ENCODE data around the gene THAP2. TPM values are rescaled to one million over a fixed set of nuclear protein-coding genes. Genes with fewer than 3 reads are reported as not detected.
A peak's percentile ranks its signal among the peaks of the same experiment; 100 is the strongest.

Gene THAP2
- total and polyA plus RNA-seq, 7 donors, result 3.1 to 5.5 (median 4.2) TPM

DNA sequence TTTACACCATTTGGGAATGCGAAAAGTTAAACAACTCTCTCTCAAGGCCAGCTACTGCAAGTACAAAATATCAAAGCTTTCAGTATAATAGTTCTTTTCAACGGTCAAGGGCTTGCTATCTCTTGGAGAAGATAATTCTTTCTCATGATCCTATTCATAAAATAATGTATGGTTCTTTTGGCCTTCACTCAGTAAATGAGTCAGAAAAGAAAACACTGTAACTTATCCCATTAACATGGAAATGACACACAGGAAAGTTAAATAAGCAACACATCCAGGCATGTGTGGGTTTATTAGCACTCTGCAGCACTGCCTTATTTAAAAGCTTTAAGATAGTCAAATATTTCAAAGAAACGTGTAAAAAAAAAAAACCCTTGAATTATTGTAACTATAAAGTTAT lies 37.3 kb upstream of the THAP2 start:
- DNase-seq, result no peak
- peaks cover 0 to 4% (median 0%) of the 10 kb centered on the region in 4 donors for H3K4me1 ChIP-seq
- peaks cover 0 to 100% (median 48%) of the 10 kb centered on the region in 4 donors for H3K36me3 ChIP-seq
- no peak for TF ChIP-seq EP300 (IDR thresholded peaks at IDR 0.05)
- no peak for TF ChIP-seq POLR2A (IDR thresholded peaks at IDR 0.05)
- no peak overlapping the region for H3K4me3 ChIP-seq
- H3K9me3 ChIP-seq, result no peaks in the 10 kb centered on the region
- WGBS, 2 donors, result 18 to 58% methylated on average over 3 of the region's 3 CpGs
- no peaks in the 10 kb centered on the region for H3K27me3 ChIP-seq
- intact Hi-C loops (cut with DNase I), result loop anchor here (5.0 kb wide), 1 partner anchor 36 kb away; the partner anchor contains the start of genes THAP2 and ZFC3H1
- no peak overlapping the region for H3K27ac ChIP-seq

DNA sequence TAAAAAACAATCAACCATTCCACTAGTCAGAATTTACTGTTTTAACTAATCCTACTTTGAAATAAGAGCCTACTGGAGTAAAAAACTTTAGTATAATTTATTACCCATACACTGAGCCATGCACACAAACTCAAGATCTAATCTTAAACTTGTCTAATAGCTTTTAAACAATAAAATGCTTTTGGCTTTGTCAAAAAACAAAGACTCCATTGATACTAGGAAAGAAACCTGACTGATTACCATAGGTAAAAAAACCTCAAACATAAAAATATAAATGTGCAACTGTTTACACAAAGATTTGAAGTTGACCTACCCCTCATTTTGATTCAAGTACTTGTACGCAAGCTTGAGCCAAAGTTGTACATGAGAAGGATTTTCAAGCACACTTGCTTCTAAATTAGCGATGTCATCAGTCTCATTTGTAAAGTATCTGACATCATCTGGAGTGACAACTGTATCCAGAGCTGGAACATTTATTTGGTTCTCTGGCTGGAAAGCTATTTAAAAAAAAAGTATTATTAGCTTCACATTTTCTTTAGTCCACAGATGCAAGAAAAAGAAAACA lies 36.6 kb upstream of the THAP2 start:
- peaks cover 4 to 100% (median 48%) of the 10 kb centered on the region in 4 donors for H3K36me3 ChIP-seq

DNA sequence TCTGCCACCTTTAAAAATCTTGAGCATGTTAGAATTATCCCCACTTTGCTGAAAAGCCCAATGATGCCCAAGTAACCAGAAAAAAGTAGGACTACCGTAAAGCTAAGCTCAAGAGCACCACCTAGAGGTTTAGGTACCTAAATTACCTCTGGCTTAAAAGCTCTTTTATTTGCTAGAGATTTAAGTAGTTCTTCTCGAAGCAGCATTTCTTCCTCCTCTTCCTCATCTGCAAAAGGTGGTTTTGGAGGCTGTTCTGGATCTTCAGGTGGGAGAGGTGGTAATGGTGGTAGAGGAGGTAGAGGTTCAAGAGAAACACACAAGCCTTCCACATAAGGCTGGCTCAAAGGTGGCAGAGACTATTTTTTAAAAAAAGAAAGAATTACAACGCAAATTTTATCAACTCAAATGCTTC lies 27.4 kb upstream of the THAP2 start:
- H3K9me3 ChIP-seq, result no peaks in the 10 kb centered on the region
- no peak overlapping the region for H3K4me3 ChIP-seq
- intact Hi-C loops (cut with DNase I), result loop anchor here (5.0 kb wide), 1 partner anchor 219 kb away; no protein-coding TSS in a partner anchor
- no peaks in the 10 kb centered on the region for H3K4me1 ChIP-seq
- TF ChIP-seq POLR2AphosphoS5 (IDR thresholded peaks at IDR 0.05) (no peak), POLR2A (IDR thresholded peaks at IDR 0.05) (no peak), EP300 (IDR thresholded peaks at IDR 0.05) (no peak)
- TF ChIP-seq, protein P1, sequence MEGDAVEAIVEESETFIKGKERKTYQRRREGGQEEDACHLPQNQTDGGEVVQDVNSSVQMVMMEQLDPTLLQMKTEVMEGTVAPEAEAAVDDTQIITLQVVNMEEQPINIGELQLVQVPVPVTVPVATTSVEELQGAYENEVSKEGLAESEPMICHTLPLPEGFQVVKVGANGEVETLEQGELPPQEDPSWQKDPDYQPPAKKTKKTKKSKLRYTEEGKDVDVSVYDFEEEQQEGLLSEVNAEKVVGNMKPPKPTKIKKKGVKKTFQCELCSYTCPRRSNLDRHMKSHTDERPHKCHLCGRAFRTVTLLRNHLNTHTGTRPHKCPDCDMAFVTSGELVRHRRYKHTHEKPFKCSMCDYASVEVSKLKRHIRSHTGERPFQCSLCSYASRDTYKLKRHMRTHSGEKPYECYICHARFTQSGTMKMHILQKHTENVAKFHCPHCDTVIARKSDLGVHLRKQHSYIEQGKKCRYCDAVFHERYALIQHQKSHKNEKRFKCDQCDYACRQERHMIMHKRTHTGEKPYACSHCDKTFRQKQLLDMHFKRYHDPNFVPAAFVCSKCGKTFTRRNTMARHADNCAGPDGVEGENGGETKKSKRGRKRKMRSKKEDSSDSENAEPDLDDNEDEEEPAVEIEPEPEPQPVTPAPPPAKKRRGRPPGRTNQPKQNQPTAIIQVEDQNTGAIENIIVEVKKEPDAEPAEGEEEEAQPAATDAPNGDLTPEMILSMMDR (IDR thresholded peaks at IDR 0.05), result peak in 3 of 4 experiments; percentile 35 to 66 (median 51)
- peaks cover 4 to 94% (median 42%) of the 10 kb centered on the region in 4 donors for H3K36me3 ChIP-seq
- no peak for DNase-seq
- H3K27me3 ChIP-seq, result no peaks in the 10 kb centered on the region
- H3K27ac ChIP-seq, result no peak overlapping the region
- 23 to 34% methylated on average over 3 of the region's 3 CpGs for WGBS, 2 donors

More for the DNA sequence above, 36.6 kb upstream of the THAP2 start:
- no peak overlapping the region for H3K27ac ChIP-seq
- H3K4me1 ChIP-seq, result peaks cover 0 to 4% (median 0%) of the 10 kb centered on the region in 4 donors
- H3K27me3 ChIP-seq, result no peaks in the 10 kb centered on the region
- 28 to 73% methylated on average over 2 of the region's 2 CpGs for WGBS, 2 donors
- intact Hi-C loops (cut with DNase I), result loop anchor here (5.0 kb wide), 1 partner anchor 35 kb away; the partner anchor contains the start of genes THAP2 and ZFC3H1
- no peak for DNase-seq
- H3K9me3 ChIP-seq, result no peaks in the 10 kb centered on the region
- TF ChIP-seq, protein P1 (IDR thresholded peaks at IDR 0.05), result no peak
- TF ChIP-seq POLR2A (IDR thresholded peaks at IDR 0.05) (no peak), EP300 (IDR thresholded peaks at IDR 0.05) (no peak), POLR2AphosphoS5 (IDR thresholded peaks at IDR 0.05) (no peak)
- no peak overlapping the region for H3K4me3 ChIP-seq

GRCh38 chr12:71638499-71638898 lies 25.6 kb upstream of the THAP2 start:
- H3K4me1 ChIP-seq, result no peaks in the 10 kb centered on the region
- no peak for DNase-seq
- intact Hi-C loops (cut with DNase I), result loop anchor here (5.0 kb wide), 1 partner anchor 221 kb away; no protein-coding TSS in a partner anchor
- peaks cover 5 to 94% (median 39%) of the 10 kb centered on the region in 4 donors for H3K36me3 ChIP-seq
- H3K27me3 ChIP-seq, result no peaks in the 10 kb centered on the region
- H3K4me3 ChIP-seq, result no peak overlapping the region
- no peak for TF ChIP-seq POLR2A (IDR thresholded peaks at IDR 0.05)
- no peak for TF ChIP-seq EP300 (IDR thresholded peaks at IDR 0.05)
- no peak for TF ChIP-seq POLR2AphosphoS5 (IDR thresholded peaks at IDR 0.05)
- TF ChIP-seq, protein P1 (IDR thresholded peaks at IDR 0.05), result no peak
- H3K27ac ChIP-seq, result no peak overlapping the region
- no peaks in the 10 kb centered on the region for H3K9me3 ChIP-seq

DNA sequence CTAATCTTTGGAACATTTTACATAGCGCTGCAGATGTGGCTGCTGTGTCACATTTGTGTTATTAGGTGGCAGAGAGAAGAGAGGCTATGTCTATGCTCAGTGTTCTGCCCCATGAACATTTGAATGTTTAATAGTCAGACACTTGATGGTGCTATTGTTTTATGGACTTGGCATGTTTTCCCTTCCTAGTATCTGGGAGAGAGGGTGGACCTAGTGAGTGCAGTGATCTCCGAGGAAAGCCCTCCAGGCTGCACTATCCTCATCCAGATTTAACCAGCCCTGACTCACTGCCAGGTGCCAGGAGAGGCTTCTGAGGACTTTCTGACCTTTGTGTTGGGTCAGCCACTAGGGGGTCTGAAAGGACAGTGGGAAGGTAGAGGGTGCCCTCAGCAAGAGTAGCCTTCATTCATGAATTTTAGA lies 24.8 kb upstream of the THAP2 start:
- Histone ChIP-seq H3K36me3 (peaks cover 5 to 94% (median 37%) of the 10 kb centered on the region in 4 donors), H3K9me3 (no peaks in the 10 kb centered on the region), H3K4me1 (no peaks in the 10 kb centered on the region), H3K4me3 (no peak overlapping the region), H3K27me3 (no peaks in the 10 kb centered on the region), H3K27ac (no peak overlapping the region)
- TF ChIP-seq POLR2AphosphoS5 (IDR thresholded peaks at IDR 0.05) (no peak), EP300 (IDR thresholded peaks at IDR 0.05) (no peak), POLR2A (IDR thresholded peaks at IDR 0.05) (no peak)
- TF ChIP-seq, protein P1 (IDR thresholded peaks at IDR 0.05), result no peak
- intact Hi-C loops (cut with DNase I), result loop anchor here (5.0 kb wide), 1 partner anchor 222 kb away; no protein-coding TSS in a partner anchor
- DNase-seq, result no peak
- 59 to 76% methylated on average over 2 of the region's 2 CpGs for WGBS, 2 donors
